ENCODE measurements around the gene PRLH.

- TF ChIP-seq CTCF (IDR thresholded peaks at IDR 0.05; ENCODE audit: extremely low read depth in 1 of 2, insufficient read depth in 1 of 2, low read depth in 1 of 2, low read length in 2 of 2), result no peak
- TF ChIP-seq MAX (IDR thresholded peaks at IDR 0.05; ENCODE audit: insufficient read depth, insufficient read length), result no peak
- TF ChIP-seq POLR2A (IDR thresholded peaks at IDR 0.05; ENCODE audit: low read depth, low read length), result no peak
- no peak for TF ChIP-seq EZH2 (IDR thresholded peaks at IDR 0.05; ENCODE audit: borderline replicate concordance, low read depth, low read length, severe bottlenecking)
- no peak for TF ChIP-seq POLR2AphosphoS5 (IDR thresholded peaks at IDR 0.05; ENCODE audit: insufficient read depth, low read depth, low read length)
These were observed 28.1 kb downstream of the PRLH start for GRCh38 chr2:237594514-237594871.

Data from endothelial cell of umbilical vein (primary cell).